GM23248 (cell line): Measurements from ENCODE around the gene RPL36.

Experiments used
- EZH2 ChIP-seq: fragments of 200-600 bp; sonication (generic); IDR thresholded peaks from 2 replicates; pipeline ENCODE4 v1.6.1; 2018; ENCODE audit warnings: antibody characterized with exemption, mild to moderate bottlenecking; ENCODE audit not compliant: insufficient read depth, poor library complexity, severe bottlenecking
- EZH2phosphoT487 ChIP-seq: fragments of 200-600 bp; sonication (generic); IDR thresholded peaks from 2 replicates; pipeline ENCODE4 v1.6.1; 2018; ENCODE audit warnings: antibody characterized with exemption, moderate library complexity, mild to moderate bottlenecking, low read depth; ENCODE audit not compliant: insufficient read depth

DNA sequence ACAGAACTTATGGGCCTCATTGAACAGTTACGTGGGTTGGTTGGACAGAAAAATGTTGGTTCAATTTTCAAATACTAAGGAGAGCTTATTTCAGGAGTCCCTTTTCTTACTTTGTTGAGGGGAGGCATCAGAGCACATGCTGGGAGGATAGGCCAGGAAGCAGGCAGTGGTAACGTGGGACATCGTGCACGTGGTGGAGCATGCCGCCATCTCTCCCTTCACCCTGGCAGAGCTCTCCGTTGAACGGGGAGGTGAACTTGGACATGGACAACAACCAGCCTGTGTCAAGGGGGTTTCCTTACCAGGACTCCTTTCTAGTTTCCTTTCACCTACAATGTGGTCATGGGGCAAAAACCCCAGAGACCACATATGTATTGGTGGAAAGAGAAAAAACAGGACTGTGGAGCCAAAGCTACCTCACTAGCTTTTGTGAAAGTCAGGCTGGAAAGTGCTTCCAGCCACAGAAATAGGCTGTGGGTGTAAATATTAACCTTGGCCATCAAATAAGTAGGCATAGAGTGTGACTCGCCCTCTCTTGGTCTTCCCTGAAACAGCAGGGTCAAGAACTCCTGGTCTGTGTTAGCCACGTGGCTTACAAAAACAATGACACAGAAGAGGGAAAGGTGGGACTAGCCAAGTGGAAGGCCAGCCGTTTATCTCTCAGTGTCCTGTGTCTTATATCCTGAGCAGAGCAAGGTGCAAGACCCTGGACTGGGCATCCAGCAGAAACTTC lies 24.1 kb upstream of the RPL36 start:
- TF ChIP-seq EZH2: no peak
- TF ChIP-seq EZH2phosphoT487: no peak
